Brain microvascular endothelial cell (primary cell): ENCODE measurements around the gene OVCH1.

ENCODE experiments used
- DNase-seq: peaks from one replicate; pipeline ENCODE4 v3.0.0-alpha.2; 2020
- H3K27ac ChIP-seq: fragments of 250-450 bp; sonication (Bioruptor Pico); 2 replicates; pipeline ENCODE4 v1.5.1; 2020; ENCODE audit warnings: mild to moderate bottlenecking, moderate library complexity
- H3K27me3 ChIP-seq: fragments of 250-450 bp; sonication (Bioruptor Pico); replicated peaks from 2 replicates; pipeline ENCODE4 v1.5.1; 2020; ENCODE audit warnings: mild to moderate bottlenecking
- H3K36me3 ChIP-seq: fragments of 250-450 bp; sonication (Bioruptor Pico); replicated peaks from 2 replicates; pipeline ENCODE4 v1.5.1; 2020; ENCODE audit warnings: mild to moderate bottlenecking
- H3K4me3 ChIP-seq: 2 replicates; pipeline ENCODE4 v1.5.1; 2011; ENCODE audit warnings: low read depth, mild to moderate bottlenecking, control low read depth, low read length, moderate library complexity
- in situ Hi-C: cut with HindIII; loops from 2 replicates; pipeline ENCODE4 v1.10.0; 2017; ENCODE audit warnings: low sequenced_read_pairs, low pct_ligation_motif_present
- TF ChIP-seq, protein P1 (sequence below): IDR thresholded peaks from 2 replicates; pipeline ENCODE4 v1.5.1; 2011; ENCODE audit warnings: low read depth, mild to moderate bottlenecking, moderate library complexity, low read length, control low read depth, inconsistent platforms; ENCODE audit errors: missing control alignments

Gene OVCH1

DNA sequence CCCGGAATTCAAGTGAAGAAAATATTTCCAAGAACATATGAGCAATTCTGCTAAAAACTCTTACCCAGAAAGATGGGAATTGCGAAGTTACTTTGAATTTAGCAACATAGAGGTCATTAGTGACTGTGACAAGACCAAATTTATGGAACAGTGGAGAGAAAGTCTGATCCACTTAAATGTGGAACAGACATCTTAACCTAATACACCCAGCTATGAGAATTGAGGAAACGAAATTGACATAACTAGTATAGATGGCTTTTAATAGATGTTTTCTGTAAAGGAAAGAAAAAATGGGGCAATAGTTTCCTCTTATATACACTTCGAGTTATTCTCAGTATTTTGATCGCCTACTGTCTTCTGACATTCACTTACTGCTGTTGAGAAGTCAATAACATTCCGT, 4.6 kb downstream of the OVCH1 start:
- TF ChIP-seq, protein P1, sequence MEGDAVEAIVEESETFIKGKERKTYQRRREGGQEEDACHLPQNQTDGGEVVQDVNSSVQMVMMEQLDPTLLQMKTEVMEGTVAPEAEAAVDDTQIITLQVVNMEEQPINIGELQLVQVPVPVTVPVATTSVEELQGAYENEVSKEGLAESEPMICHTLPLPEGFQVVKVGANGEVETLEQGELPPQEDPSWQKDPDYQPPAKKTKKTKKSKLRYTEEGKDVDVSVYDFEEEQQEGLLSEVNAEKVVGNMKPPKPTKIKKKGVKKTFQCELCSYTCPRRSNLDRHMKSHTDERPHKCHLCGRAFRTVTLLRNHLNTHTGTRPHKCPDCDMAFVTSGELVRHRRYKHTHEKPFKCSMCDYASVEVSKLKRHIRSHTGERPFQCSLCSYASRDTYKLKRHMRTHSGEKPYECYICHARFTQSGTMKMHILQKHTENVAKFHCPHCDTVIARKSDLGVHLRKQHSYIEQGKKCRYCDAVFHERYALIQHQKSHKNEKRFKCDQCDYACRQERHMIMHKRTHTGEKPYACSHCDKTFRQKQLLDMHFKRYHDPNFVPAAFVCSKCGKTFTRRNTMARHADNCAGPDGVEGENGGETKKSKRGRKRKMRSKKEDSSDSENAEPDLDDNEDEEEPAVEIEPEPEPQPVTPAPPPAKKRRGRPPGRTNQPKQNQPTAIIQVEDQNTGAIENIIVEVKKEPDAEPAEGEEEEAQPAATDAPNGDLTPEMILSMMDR = no peak
- DNase-seq = no peak

DNA sequence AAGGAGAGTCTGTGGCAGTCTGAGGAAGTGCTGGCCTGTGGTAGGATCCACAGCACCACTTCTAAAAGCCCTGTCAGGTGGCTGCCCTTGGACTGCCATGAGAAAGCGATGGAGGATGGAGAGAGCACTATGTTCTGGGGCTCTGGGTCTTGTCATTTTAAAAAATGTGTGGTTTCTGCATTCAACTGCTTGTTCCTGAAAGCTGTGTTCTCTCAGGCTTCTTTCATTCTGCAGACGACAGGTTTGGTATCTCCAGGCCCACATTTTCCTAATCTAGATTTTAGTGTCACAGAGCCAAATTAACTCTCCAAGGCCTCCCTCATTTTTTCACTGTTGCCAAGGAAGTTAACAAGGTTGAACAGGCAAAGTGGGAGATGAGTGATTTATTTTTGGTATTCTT, 10.5 kb downstream of the OVCH1 start:
- TF ChIP-seq, protein P1 = no peak
- in situ Hi-C loops = no loop called here
- Histone ChIP-seq H3K4me3 (no peak overlapping the region), H3K27me3 (no peaks in the 10 kb centered on the region), H3K36me3 (no peaks in the 10 kb centered on the region), H3K27ac (no peak overlapping the region)
- DNase-seq = no peak

More for the DNA sequence above, 4.6 kb downstream of the OVCH1 start:
- H3K36me3 ChIP-seq = no peaks in the 10 kb centered on the region
- no peaks in the 10 kb centered on the region for H3K27me3 ChIP-seq
- no peak overlapping the region for H3K4me3 ChIP-seq
- H3K27ac ChIP-seq = no peak overlapping the region
- in situ Hi-C loops = no loop called here

DNA sequence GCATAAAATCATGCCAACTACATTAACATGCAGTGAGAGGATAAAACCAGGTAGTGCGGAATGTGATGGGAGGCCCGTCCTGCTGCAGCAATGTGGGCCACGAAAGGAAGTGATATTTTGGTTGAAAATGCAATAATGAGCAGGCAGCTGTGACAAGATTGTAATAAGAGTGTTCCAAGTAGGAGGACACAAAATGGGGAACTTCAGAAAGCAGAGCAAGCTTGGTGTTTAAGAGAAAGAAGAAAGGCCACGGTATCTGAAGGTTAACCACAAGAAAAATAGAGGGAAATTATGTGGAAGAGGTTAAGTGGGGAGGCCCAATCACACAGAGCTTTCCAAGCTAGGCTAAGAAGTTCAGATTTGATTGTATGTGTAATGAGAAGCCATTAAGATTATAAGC, 34.3 kb downstream of the OVCH1 start:
- Histone ChIP-seq H3K4me3 (no peak overlapping the region), H3K27me3 (no peaks in the 10 kb centered on the region), H3K36me3 (no peaks in the 10 kb centered on the region), H3K27ac (no peak overlapping the region)
- TF ChIP-seq, protein P1 = no peak
- no peak for DNase-seq
- in situ Hi-C loops = no loop called here

DNA sequence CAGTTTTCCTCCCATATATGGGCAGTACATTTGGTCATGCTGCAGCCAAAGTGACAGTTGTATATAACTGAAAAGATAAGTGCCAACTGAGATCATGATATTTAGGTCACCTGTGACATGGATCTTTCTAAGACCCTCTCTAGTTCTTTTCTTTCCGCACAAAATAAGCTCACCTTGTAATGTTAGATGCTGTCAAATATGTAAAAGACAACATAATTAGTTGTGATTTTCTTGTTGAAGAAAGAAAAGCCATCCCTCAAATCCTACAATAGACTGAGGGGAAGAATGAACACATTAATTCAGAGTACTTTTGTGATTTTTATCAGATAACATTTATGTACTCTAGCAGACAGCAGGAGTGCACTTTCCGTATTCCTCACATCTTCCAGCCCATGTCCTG, 37.4 kb downstream of the OVCH1 start:
- H3K4me3 ChIP-seq = no peak overlapping the region
- in situ Hi-C loops = no loop called here
- H3K27ac ChIP-seq = no peak overlapping the region
- H3K36me3 ChIP-seq = no peaks in the 10 kb centered on the region
- no peak for DNase-seq
- TF ChIP-seq, protein P1 = no peak
- no peaks in the 10 kb centered on the region for H3K27me3 ChIP-seq

DNA sequence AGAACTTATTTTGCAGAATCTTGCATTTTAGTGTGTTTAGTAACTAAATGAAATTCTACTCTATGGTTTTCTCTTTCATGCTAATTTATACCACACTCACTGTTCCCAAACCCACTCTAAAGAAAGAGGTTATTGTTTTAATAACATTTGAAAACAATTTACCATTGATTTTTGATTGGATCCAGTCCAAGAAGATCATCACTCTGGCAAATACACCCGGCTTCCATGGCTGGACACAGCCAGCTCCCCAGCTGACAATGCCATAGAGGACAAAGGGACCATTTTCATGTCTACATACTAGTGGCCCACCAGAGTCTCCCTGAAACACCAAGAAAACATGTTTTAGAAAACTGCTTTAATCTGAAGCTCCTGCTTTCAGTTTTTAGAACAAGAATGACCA, 42.4 kb downstream of the OVCH1 start:
- Histone ChIP-seq H3K36me3 (no peaks in the 10 kb centered on the region), H3K27me3 (no peaks in the 10 kb centered on the region), H3K4me3 (no peak overlapping the region), H3K27ac (no peak overlapping the region)
- in situ Hi-C loops = no loop called here
- TF ChIP-seq, protein P1 = no peak
- no peak for DNase-seq

DNA sequence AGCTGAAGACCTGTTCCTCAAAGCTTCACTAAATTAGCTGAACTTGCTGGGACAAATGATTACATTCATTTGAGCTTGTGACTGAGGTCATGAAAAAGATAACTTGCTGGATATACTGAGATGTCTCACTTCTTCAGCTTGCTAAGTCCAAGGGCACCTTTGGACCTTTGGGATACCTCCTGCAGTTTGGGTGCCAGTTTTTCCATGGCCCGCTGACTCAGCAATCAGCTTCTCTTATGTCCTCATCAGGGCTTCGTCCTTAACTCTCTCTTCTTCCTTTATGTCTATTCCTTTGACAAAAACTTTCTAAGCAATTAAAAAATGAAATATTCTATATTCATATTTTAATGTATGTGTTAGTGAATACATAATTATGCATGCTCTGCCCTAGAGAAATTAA, 45.6 kb downstream of the OVCH1 start:
- Histone ChIP-seq H3K27ac (no peak overlapping the region), H3K4me3 (no peak overlapping the region), H3K36me3 (no peaks in the 10 kb centered on the region), H3K27me3 (no peaks in the 10 kb centered on the region)
- DNase-seq = no peak
- in situ Hi-C loops = no loop called here
- TF ChIP-seq, protein P1 = no peak
